DND-41 (cell line): ENCODE measurements around the gene NEAT1.

Experiments used
- EZH2 ChIP-seq: IDR thresholded peaks from 3 replicates; pipeline ENCODE4 v1.6.1; 2012; ENCODE audit warnings: borderline replicate concordance, low read depth, mild to moderate bottlenecking, moderate library complexity, low read length, inconsistent platforms; ENCODE audit not compliant: severe bottlenecking
- TF ChIP-seq, protein P1 (sequence below): IDR thresholded peaks from 2 replicates; pipeline ENCODE4 v1.5.1; 2012; ENCODE audit warnings: borderline replicate concordance, low read length, moderate library complexity, mild to moderate bottlenecking; ENCODE audit not compliant: poor library complexity, severe bottlenecking; ENCODE audit errors: extremely low read depth

DNA sequence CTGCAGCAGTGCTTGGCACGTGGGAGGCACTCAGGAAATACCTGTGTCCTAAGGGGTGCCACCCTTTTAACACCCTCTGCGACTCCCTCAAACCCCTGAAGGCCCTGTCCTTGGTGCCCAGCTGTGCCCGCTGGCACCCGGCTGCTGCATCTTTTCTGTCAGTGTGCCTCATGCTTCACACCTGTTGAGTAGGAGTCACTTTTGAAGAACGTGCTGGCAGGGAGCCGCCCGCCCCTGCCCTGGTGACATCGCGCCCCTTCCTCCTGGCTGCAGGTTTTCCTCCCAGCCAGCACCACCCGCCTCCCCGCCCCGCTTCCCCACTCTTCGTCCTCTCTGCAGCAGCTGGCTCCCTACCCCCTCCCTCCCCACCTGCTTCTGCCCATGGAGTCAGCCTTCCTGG is 18.4 kb upstream of the NEAT1 start:
- TF ChIP-seq, protein P1, sequence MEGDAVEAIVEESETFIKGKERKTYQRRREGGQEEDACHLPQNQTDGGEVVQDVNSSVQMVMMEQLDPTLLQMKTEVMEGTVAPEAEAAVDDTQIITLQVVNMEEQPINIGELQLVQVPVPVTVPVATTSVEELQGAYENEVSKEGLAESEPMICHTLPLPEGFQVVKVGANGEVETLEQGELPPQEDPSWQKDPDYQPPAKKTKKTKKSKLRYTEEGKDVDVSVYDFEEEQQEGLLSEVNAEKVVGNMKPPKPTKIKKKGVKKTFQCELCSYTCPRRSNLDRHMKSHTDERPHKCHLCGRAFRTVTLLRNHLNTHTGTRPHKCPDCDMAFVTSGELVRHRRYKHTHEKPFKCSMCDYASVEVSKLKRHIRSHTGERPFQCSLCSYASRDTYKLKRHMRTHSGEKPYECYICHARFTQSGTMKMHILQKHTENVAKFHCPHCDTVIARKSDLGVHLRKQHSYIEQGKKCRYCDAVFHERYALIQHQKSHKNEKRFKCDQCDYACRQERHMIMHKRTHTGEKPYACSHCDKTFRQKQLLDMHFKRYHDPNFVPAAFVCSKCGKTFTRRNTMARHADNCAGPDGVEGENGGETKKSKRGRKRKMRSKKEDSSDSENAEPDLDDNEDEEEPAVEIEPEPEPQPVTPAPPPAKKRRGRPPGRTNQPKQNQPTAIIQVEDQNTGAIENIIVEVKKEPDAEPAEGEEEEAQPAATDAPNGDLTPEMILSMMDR: no peak
- TF ChIP-seq EZH2: no peak
